HG03520 (cell line): ENCODE results near the gene TEX35.

Experiments
- ATAC-seq: cut with Tn5 transposase; IDR thresholded peaks from one replicate; pipeline ENCODE4 v1.9.1; 2021; ENCODE audit warnings: mild to moderate bottlenecking, moderate library complexity; ENCODE audit not compliant: unreplicated experiment

Gene TEX35

GRCh38 chr1:178512566-178513277, at the start of gene TEX35:
TEX35 (plus strand) TSS chr1:178513109; CDS start chr1:178513189, 80 bp downstream.
- no peak for ATAC-seq

GRCh38 chr1:178464141-178464540, 48.8 kb upstream of the TEX35 start:
- no peak for ATAC-seq

DNA sequence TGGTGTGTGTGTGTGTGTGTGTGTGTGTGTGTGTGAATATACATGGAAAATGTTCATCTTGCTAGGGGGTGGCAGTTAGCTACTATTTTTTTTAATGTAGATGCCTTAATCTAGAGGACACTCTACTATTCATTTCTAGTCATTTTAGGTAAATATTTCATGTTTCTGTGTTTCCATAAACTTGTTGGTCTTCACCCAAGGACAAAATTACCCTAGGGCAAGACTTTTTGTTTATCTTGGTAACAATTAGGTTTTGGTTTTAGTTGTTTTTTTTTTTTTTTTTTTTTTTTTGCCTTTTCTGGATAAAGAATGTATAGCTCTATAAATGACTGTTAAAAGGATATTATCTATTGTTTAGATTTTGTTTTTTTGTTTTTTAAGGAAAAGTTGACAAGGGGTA, 48.3 kb upstream of the TEX35 start:
- ATAC-seq, result no peak

- no peak for ATAC-seq
Measured at GRCh38 chr1:178465011-178465410, 47.9 kb upstream of the TEX35 start.

GRCh38 chr1:178467837-178468236, 45.1 kb upstream of the TEX35 start:
- no peak for ATAC-seq

DNA sequence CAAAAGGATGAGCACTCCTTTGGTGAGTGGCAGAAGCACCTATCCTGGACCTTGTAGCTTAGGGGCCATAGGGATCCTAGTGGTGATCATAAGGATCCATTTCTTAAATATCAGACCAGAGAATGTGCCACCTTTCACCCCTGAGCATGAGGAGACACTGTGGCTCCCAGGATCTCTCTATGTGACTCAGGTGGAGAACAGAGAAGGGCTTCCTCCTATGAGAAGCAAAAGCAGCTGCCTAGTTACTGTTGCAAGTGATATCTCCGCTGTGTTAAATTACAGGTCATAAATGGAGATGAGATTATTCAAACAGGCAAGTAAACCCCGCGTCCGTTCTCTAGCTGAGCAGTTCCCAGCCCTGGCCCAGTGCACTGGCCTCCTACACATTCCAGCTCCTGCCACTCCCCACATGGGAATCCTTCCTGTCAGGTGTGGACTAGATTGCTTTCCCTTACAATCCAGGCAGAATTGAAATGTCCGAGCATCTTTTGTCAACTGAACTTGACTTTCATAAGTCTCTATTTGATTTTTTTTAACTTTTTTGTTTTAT, 42.4 kb upstream of the TEX35 start:
- ATAC-seq, result no peak

- no peak for ATAC-seq
Measured at GRCh38 chr1:178472531-178472930, 40.4 kb upstream of the TEX35 start.

DNA sequence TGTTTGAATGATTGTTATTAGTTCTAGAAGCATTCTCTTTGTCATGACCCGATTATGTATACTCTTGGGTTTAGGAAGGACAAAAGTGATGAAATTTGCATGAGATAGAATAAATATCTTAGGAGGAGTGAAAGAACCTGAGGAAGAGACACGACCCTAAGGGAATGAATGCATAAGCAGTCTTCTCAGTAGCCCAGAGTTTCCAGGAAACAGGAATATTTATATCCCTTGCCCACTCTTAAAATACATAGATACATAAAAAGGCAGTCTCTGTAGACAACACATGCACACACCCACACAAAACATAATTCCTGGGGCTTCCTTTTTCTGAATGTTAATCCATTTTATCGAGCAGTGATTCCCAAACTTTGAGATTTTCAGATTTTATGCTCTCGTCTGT, 35.5 kb upstream of the TEX35 start:
- no peak for ATAC-seq

- ATAC-seq, result no peak
Measured at GRCh38 chr1:178477841-178478240, 35.1 kb upstream of the TEX35 start.

- ATAC-seq, result no peak
Measured at GRCh38 chr1:178483251-178483957, 29.5 kb upstream of the TEX35 start.

DNA sequence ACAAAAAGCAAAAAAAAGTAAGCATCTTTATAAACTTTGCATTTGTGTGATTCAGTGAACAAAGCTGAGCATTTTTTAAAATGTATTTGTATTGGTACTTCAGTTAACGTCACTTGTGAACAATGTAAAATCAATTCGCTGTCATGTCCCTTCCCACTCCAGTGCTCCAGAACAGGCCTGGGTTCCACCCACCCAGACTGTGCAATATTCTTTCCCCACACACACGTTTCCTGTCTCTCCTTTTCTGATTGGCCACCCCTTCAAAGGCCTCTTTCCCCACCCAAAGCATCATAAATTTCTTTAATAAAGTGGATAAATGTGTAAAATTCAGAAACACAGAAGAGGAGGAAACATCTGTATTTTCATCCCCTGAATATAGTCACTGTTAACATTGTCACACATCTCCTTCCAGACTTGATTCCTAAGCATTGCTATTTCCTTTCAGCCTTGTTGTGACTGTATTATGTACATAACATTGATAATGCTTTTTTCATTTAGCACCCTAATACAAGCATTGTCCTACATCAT, 28.1 kb upstream of the TEX35 start:
- no peak for ATAC-seq

- no peak for ATAC-seq
Measured at GRCh38 chr1:178485541-178485981, 27.3 kb upstream of the TEX35 start.

DNA sequence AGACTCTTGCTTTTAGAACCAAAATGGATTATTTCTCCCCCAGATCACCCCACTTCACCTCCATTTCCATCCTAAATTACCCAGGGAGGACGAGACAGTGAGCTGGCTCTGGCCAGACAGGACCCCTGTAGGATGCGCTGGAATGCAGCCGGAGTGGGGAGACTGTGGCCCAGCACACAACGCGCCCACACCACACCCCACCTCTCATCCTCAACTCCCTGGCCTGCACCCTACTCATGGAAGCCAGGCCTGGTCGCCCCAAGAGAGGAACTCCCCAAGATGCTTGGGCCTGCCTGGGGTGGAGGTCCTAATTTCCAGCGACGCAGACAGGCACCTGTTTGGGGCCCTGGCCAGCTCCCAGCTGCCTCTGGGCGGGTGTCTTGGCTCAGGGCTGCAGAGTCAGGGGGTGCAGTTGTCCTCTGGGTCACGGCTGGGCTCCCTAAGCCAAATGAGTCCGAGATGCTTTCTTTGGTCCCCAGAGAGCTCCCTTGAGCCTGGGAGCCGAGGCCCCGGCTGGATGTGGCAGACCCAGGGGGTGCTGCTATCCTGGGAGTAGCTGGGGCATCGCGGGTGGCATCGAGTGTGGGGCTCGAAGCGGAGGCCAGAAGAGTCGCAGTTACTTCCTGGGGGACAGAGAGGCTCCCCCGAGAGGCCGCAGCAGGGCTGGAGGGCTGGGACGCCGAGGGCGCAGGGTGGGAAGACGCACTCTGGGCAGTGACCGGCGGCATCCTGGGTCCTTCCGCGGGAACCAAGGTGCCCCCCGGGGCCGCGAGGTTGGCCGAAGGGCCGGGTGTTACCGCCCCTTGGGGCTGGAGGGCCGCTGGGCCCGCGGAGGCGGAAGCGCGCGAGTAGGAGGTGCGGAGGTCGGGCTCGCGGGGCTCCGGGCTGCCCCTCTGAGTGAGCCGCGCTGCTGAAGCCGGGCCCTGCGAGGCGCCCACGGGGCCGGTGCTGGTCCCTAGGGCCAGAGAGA, 26.5 kb upstream of the TEX35 start:
- ATAC-seq, result no peak

GRCh38 chr1:178487070-178487615, 25.8 kb upstream of the TEX35 start:
- no peak for ATAC-seq

- ATAC-seq, result no peak
Measured at GRCh38 chr1:178488393-178488792, 24.5 kb upstream of the TEX35 start.

DNA sequence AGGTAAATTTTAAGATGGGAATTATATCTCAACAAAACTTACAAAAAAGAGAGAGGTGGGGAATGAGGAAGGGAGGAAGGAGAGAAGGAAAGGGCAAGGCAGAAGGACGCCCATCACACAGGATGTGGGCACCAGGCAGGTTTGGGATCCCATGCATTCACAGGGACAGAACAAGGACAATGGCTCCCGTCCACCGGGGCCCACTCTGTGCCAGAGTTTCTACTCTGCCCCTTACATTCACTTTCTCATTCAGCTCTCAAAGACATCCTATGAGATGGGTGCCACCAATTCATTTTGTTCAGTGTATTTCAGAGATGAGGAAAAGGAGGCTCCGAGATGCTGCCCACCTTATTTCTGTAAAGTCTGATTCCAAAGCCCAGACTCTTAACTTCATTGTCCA, 23.5 kb upstream of the TEX35 start:
- no peak for ATAC-seq

DNA sequence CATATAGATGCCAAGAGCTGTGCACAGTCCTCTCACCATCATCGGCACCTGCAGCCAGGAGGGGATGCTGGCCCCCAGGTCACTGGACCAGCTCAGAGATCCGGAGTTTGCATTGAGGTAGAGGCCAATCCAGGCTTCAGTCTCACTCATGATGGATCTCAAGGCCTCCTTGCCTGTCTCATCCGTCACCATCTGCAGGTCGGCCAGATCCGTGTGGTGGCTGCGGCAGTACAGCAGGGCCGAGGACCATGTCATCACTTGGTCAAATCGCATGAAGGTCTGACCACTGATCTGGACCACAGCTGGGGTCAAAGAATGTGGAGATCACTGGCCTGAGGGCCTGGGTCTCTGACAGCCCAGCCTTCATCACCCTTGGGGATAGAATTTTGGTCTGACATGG, 22.8 kb upstream of the TEX35 start:
- no peak for ATAC-seq

- ATAC-seq, result no peak
Measured at GRCh38 chr1:178490967-178491366, 21.9 kb upstream of the TEX35 start.

DNA sequence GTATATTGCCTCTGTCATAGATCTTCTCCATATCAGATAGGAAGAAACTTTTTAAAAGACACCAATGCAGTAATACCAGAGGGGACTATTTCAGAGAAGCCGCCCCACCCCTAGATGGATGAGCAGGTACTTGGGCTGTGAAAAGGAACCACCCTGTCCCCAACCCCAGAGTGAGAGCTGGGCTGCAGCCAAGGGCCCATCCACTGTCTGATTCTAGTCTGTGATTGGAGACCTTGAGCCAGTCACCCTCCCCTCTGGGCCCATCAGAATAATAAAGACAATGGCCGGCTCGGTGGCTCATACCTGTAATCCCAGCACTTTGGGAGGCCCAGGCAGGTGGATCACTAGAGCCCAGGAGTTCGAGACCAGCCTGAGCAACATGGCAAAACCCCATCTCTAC, 21.2 kb upstream of the TEX35 start:
- ATAC-seq, result no peak

DNA sequence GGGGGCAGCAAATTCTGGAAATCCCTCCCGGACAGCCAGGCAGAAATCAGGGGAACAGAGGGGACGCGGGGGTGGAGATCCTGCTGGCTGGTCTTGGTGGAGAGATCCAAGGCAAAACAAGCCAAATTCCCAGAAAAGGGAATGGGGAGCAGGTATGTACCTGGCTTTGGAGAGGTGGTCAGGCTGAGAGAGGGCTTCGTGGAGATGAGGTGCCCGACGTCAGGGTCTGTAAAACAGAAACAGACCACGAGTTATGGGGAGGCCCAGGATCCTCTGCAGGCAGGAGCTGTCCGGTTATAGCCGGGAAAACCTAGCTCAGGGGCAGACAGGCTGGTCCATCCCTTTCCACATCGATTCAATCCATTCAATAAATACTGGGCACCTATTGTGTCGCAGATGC, 20.6 kb upstream of the TEX35 start:
- no peak for ATAC-seq
